ENCODE measurements around the gene CD93.

- TF ChIP-seq, protein P1, sequence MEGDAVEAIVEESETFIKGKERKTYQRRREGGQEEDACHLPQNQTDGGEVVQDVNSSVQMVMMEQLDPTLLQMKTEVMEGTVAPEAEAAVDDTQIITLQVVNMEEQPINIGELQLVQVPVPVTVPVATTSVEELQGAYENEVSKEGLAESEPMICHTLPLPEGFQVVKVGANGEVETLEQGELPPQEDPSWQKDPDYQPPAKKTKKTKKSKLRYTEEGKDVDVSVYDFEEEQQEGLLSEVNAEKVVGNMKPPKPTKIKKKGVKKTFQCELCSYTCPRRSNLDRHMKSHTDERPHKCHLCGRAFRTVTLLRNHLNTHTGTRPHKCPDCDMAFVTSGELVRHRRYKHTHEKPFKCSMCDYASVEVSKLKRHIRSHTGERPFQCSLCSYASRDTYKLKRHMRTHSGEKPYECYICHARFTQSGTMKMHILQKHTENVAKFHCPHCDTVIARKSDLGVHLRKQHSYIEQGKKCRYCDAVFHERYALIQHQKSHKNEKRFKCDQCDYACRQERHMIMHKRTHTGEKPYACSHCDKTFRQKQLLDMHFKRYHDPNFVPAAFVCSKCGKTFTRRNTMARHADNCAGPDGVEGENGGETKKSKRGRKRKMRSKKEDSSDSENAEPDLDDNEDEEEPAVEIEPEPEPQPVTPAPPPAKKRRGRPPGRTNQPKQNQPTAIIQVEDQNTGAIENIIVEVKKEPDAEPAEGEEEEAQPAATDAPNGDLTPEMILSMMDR (IDR thresholded peaks at IDR 0.05 in 4 of 5, conservative IDR thresholded peaks at IDR 0.05 in 1 of 5), result no peak
- no peak for TF ChIP-seq POLR2A (IDR thresholded peaks at IDR 0.05)
Observed at GRCh38 chr20:23114448-23115082, 28.4 kb upstream of the CD93 start.
